ENCODE data around the gene SHFL. TPM values are rescaled to one million over a fixed set of nuclear protein-coding genes. Genes with fewer than 3 reads are reported as not detected.

The SHFL gene
- 32.0 and 37.4 TPM in 2 replicates for total RNA-seq

GRCh38 chr19:10085641-10086590 is at the start of gene SHFL:
Gene SHFL (plus strand): TSS chr19:10086317. CDS start chr19:10086428, 111 bp downstream.

GRCh38 chr19:10106100-10106936 is 20.2 kb downstream of the SHFL start, which contains the start of gene PPAN:
Gene PPAN (plus strand): TSS chr19:10106362. CDS start chr19:10106395, 33 bp downstream.

GRCh38 chr19:10111405-10111811 is 25.3 kb downstream of the SHFL start, which contains the start of gene P2RY11:
Gene P2RY11 (plus strand): TSS chr19:10111693. CDS start chr19:10111722, 29 bp downstream.

Other genes starting within 250 kb of the SHFL start
- not detected in 2 replicates for gene OLFM2, start 149.8 kb upstream of the SHFL start, total RNA-seq
- 0.05 and 0.20 TPM in 2 replicates for gene COL5A3, start 75.8 kb upstream of the SHFL start, total RNA-seq
- gene RDH8, start 72.8 kb upstream of the SHFL start, total RNA-seq = not detected in 2 replicates
- gene ANGPTL6, start 16.4 kb downstream of the SHFL start, total RNA-seq = 0.13 TPM in 1 of 2 replicates, not detected in the other
- gene PPAN, start 20.0 kb downstream of the SHFL start, total RNA-seq = 48.8 and 51.4 TPM in 2 replicates
- 0.47 and 2.7 TPM in 2 replicates for gene P2RY11, start 25.4 kb downstream of the SHFL start, total RNA-seq
- 261 and 266 TPM in 2 replicates for gene EIF3G, start 33.6 kb downstream of the SHFL start, total RNA-seq
- 127 and 139 TPM in 2 replicates for gene DNMT1, start 108.6 kb downstream of the SHFL start, total RNA-seq
- gene S1PR2, start 145.0 kb downstream of the SHFL start, total RNA-seq = 1.00 and 1.5 TPM in 2 replicates
- 102 and 128 TPM in 2 replicates for gene MRPL4, start 165.9 kb downstream of the SHFL start, total RNA-seq
- gene ICAM1, start 184.8 kb downstream of the SHFL start, total RNA-seq = 130 and 143 TPM in 2 replicates
- 0.40 and 0.44 TPM in 2 replicates for gene ICAM4, start 200.6 kb downstream of the SHFL start, total RNA-seq
- gene ICAM5, start 203.6 kb downstream of the SHFL start, total RNA-seq = not detected in 2 replicates
- gene ZGLP1, start 223.5 kb downstream of the SHFL start, total RNA-seq = 1.4 TPM in 1 of 2 replicates, not detected in the other
- 34.9 and 48.2 TPM in 2 replicates for gene FDX2, start 229.7 kb downstream of the SHFL start, total RNA-seq
- 43.6 and 45.8 TPM in 2 replicates for gene RAVER1, start 247.2 kb downstream of the SHFL start, total RNA-seq

Measured in mammary microvascular endothelial cell (primary cell).